Endothelial cell of umbilical vein (primary cell): Measurements from ENCODE around the gene CUZD1. TPM values are rescaled to one million over a fixed set of nuclear protein-coding genes. Genes with fewer than 3 reads are reported as not detected.

Experiments used
- BruUV-seq: library from RNA; stranded (reverse); fragments of 400-500 nt; replicated peaks from 2 replicates; lab custom pipeline; 2021; lab: Mats Ljungman, UMichigan
- CTCF ChIA-PET: fragments of 300-600, 350-600 bp; sonication (Branson Sonifier 250); formaldehyde crosslinking; loops from one replicate; lab custom pipeline; 2021; ENCODE audit warnings: antibody characterized with exemption, inconsistent platforms; lab: Charles Lee
- POLR2A ChIA-PET: fragments of 300-600, 350-600 bp; sonication (Branson Sonifier 250); formaldehyde crosslinking; loops from one replicate; lab custom pipeline; 2021; ENCODE audit warnings: antibody characterized with exemption, inconsistent platforms; lab: Charles Lee
- DNase-seq: peaks from one replicate; pipeline ENCODE4 v3.0.0-alpha.2; 2011; ENCODE audit warnings: low read depth, low spot score
- FAIRE-seq: peaks from 2 replicates; lab custom pipeline; 2011; peaks lifted over from hg19 to GRCh38; lab: Jason Lieb, UNC
- H2AFZ ChIP-seq: 2 replicates; pipeline ENCODE4 v1.6.0; 2012; ENCODE audit warnings: low read depth, low read length, control low read depth, inconsistent platforms
- H3K27ac ChIP-seq: 2 replicates; pipeline ENCODE4 v1.5.1; 2011; ENCODE audit warnings: low read depth, mild to moderate bottlenecking, control low read depth, low read length, moderate library complexity; ENCODE audit not compliant: insufficient read depth
- H3K27me3 ChIP-seq, 2 experiments: 2 replicates each; pipeline versions ENCODE4 v1.6.0 to v1.6.1; 2011; ENCODE audit warnings: low read length in 2 of 2, mixed read lengths in 1 of 2; ENCODE audit not compliant: control insufficient read depth in 2 of 2, insufficient read depth in 2 of 2
- H3K36me3 ChIP-seq, 2 experiments: 2 replicates in 1 of 2; 3 replicates in 1 of 2; pipeline ENCODE4 v1.5.1; 2011; ENCODE audit warnings: low read length in 2 of 2, mild to moderate bottlenecking in 1 of 2, moderate library complexity in 1 of 2; ENCODE audit not compliant: control insufficient read depth in 2 of 2, insufficient read depth in 2 of 2; ENCODE audit errors: extremely low read depth in 1 of 2
- H3K4me1 ChIP-seq: 3 replicates; pipeline ENCODE4 v1.5.1; 2011; ENCODE audit warnings: mild to moderate bottlenecking, low read length; ENCODE audit not compliant: control insufficient read depth, insufficient read depth; ENCODE audit errors: extremely low read depth
- H3K4me2 ChIP-seq: 2 replicates; pipeline ENCODE4 v1.6.1; 2011; ENCODE audit warnings: low read length, control low read depth, mixed read lengths; ENCODE audit not compliant: insufficient read depth
- H3K4me3 ChIP-seq, 3 experiments: fragments of 200-600 bp in 1 of 3; sonication (generic), shearing (Covaris generic) in 1 of 3; replicated peaks in 1 of 3; 2 replicates each; pipeline ENCODE4 v1.5.1; 2011 to 2016; ENCODE audit warnings: control low read depth in 3 of 3, low read length in 3 of 3, mild to moderate bottlenecking in 2 of 3, inconsistent platforms in 1 of 3, low read depth in 1 of 3, moderate library complexity in 1 of 3; ENCODE audit not compliant: insufficient read depth in 1 of 3
- H3K79me2 ChIP-seq: 2 replicates; pipeline ENCODE4 v1.6.0; 2012; ENCODE audit warnings: low read length, inconsistent platforms; ENCODE audit not compliant: control insufficient read depth, insufficient read depth
- H3K9ac ChIP-seq: replicated peaks from 2 replicates; pipeline ENCODE3; 2011; ENCODE audit warnings: low read length, control low read depth; ENCODE audit not compliant: insufficient read depth; ENCODE audit errors: extremely low read depth
- H3K9me1 ChIP-seq: replicated peaks from 3 replicates; pipeline ENCODE4 v1.6.0; 2011; ENCODE audit warnings: mild to moderate bottlenecking, low read length; ENCODE audit not compliant: control insufficient read depth, insufficient read depth; ENCODE audit errors: extremely low read depth
- H3K9me3 ChIP-seq: replicated peaks from 2 replicates; pipeline ENCODE4 v1.5.1; 2012; ENCODE audit warnings: low read length, inconsistent platforms; ENCODE audit not compliant: control insufficient read depth, insufficient read depth
- H4K20me1 ChIP-seq: replicated peaks from 2 replicates; pipeline ENCODE3; 2011; ENCODE audit warnings: mild to moderate bottlenecking, low read length; ENCODE audit not compliant: control insufficient read depth, insufficient read depth; ENCODE audit errors: extremely low read depth
- CTCF ChIP-seq, 2 donors: IDR thresholded peaks; 1 replicate in 1 of 2; 2 replicates in 1 of 2; pipeline ENCODE4 v1.5.1; 2011; ENCODE audit warnings: low read length in 2 of 2, mild to moderate bottlenecking in 2 of 2, moderate library complexity in 2 of 2, control low read depth in 1 of 2, inconsistent platforms in 1 of 2, low read depth in 1 of 2; ENCODE audit not compliant: insufficient read depth in 1 of 2; ENCODE audit errors: extremely low read depth in 1 of 2
- EZH2 ChIP-seq: IDR thresholded peaks from 2 replicates; pipeline ENCODE4 v1.6.1; 2012; ENCODE audit warnings: borderline replicate concordance, low read depth, mild to moderate bottlenecking, moderate library complexity, low read length, inconsistent platforms; ENCODE audit not compliant: severe bottlenecking
- GATA2 ChIP-seq: IDR thresholded peaks from 2 replicates; pipeline ENCODE4 v1.7.0; 2011; ENCODE audit warnings: low read depth, mild to moderate bottlenecking, moderate library complexity, mixed read lengths, low read length; ENCODE audit not compliant: insufficient read length, insufficient read depth
- JUN ChIP-seq: IDR thresholded peaks from 2 replicates; pipeline ENCODE4 v1.6.1; 2011; ENCODE audit warnings: borderline replicate concordance, low read depth; ENCODE audit not compliant: insufficient read length, insufficient read depth
- MAX ChIP-seq: IDR thresholded peaks from 2 replicates; pipeline ENCODE4 v1.6.1; 2011; ENCODE audit not compliant: insufficient read depth, insufficient read length
- MYC ChIP-seq: IDR thresholded peaks from one replicate; pipeline ENCODE4 v1.6.1; 2011; ENCODE audit warnings: mild to moderate bottlenecking, low read depth, low read length
- POLR2AphosphoS5 ChIP-seq: IDR thresholded peaks from 2 replicates; pipeline ENCODE4 v1.6.1; 2012; ENCODE audit warnings: low read depth, mild to moderate bottlenecking, control low read depth, low read length, moderate library complexity; ENCODE audit not compliant: insufficient read depth
- dilution Hi-C: fragments of 300-500 bp; cut with MboI; formaldehyde crosslinking; loops from one replicate; pipeline ENCODE4 v1.15.0; 2019; ENCODE audit warnings: low sequenced_read_pairs; ENCODE audit not compliant: extremely low pct_ligation_motif_present
- intact Hi-C: fragments of 100-400 bp; cut with micrococcal nuclease; formaldehyde crosslinking; loops from one replicate; pipeline ENCODE4 v1.10.0; 2022
- polyA plus RNA-seq, 4 experiments: library from polyadenylated mRNA; depleted of rRNA in 3 of 4; stranded (reverse) in 3 of 4; unstranded in 1 of 4; fragments of >200 nt; gene quantifications; 2 replicates each; pipeline versions ENCODE4 v1.2.1 to v1.2.3, GENCODE V29; 2011 to 2012; ENCODE audit warnings: missing spikeins in 1 of 4
- total RNA-seq: library from RNA; stranded (reverse); gene quantifications from 2 replicates; pipeline ENCODE4 v1.2.3, GENCODE V29; 2021

The CUZD1 gene
- total and polyA plus RNA-seq, 2 donors (not counting 3 experiments of a cell fraction or from before 2014, with no cell fraction given) = 1.1 to 1.4 TPM

DNA sequence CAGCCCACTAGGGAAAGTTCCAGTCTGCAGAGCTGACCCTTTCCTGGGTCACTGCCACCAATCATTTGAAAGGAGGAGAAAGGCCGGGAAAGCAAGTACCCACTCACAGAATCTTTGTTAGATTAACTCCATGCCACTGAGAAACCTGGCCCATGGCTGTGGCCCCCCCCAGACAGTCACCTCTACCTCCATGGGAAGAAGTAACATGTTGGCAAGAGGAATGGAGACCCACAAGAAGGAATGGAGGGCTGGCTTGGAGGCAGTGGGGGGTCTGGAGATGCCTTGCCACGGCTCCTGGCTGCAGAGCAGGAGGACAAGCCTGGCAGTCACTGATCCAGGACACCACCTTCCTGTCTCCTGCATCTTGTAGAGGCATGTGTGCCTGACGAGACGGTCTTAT is 32.9 kb downstream of the CUZD1 start:
- no peaks in the 10 kb centered on the region for H3K9me1 ChIP-seq
- no peak overlapping the region for H3K27ac ChIP-seq
- H3K4me1 ChIP-seq = no peaks in the 10 kb centered on the region
- H3K79me2 ChIP-seq = no peaks in the 10 kb centered on the region
- POLR2A ChIA-PET = no interaction called here
- TF ChIP-seq MAX (no peak), GATA2 (no peak), EZH2 (no peak), POLR2AphosphoS5 (no peak)
- BruUV-seq = no TSS peak
- no peak for DNase-seq
- H3K36me3 ChIP-seq = no peaks in the 10 kb centered on the region
- no peaks in the 10 kb centered on the region for H3K9me3 ChIP-seq
- H3K4me2 ChIP-seq = no peak overlapping the region
- dilution Hi-C loops = no loop called here
- no peak for FAIRE-seq
- no peak overlapping the region for H3K4me3 ChIP-seq
- H3K9ac ChIP-seq = no peak overlapping the region
- no peak overlapping the region for H2AFZ ChIP-seq
- peaks cover 3 to 8% of the 10 kb centered on the region in 2 experiments for H3K27me3 ChIP-seq
- no peaks in the 10 kb centered on the region for H4K20me1 ChIP-seq
- intact Hi-C loops = no loop called here
- CTCF ChIA-PET = no interaction called here

GRCh38 chr10:122802282-122802681 is 43.4 kb downstream of the CUZD1 start:
- Histone ChIP-seq H3K9ac (no peak overlapping the region), H3K27me3 (no peaks in the 10 kb centered on the region), H2AFZ (no peak overlapping the region), H3K9me1 (no peaks in the 10 kb centered on the region), H3K4me1 (no peaks in the 10 kb centered on the region), H3K4me3 (no peak overlapping the region), H4K20me1 (no peaks in the 10 kb centered on the region), H3K4me2 (no peak overlapping the region), H3K27ac (no peak overlapping the region), H3K9me3 (no peaks in the 10 kb centered on the region), H3K79me2 (no peaks in the 10 kb centered on the region), H3K36me3 (no peaks in the 10 kb centered on the region)
- no TSS peak for BruUV-seq
- POLR2A ChIA-PET = no interaction called here
- TF ChIP-seq MAX = no peak
- no peak for TF ChIP-seq JUN
- TF ChIP-seq MYC = no peak
- no peak for TF ChIP-seq CTCF (IDR thresholded peaks at IDR 0.05; ENCODE audit: extremely low read depth in 1 of 2, insufficient read depth in 1 of 2, low read depth in 1 of 2, low read length in 2 of 2)
- TF ChIP-seq POLR2AphosphoS5 = no peak
- TF ChIP-seq EZH2 = no peak
- dilution Hi-C loops = no loop called here
- FAIRE-seq (no peak), DNase-seq (no peak)
- CTCF ChIA-PET = no interaction called here
- intact Hi-C loops = no loop called here
